DND-41 (cell line): ENCODE data around the gene DHX34.

Experiments
- ATAC-seq: fragments of 200-7000 bp; cut with Tn5 transposase; 3 replicates; pipeline ENCODE4 v1.9.1; 2021; ENCODE audit warnings: low read depth; ENCODE audit not compliant: insufficient read depth
- DNase-seq: peaks from one replicate; pipeline ENCODE4 v3.0.0-alpha.2; 2020
- H2AFZ ChIP-seq: 2 replicates; pipeline ENCODE4 v1.6.0; 2012; ENCODE audit warnings: low read depth, low read length
- H3K27ac ChIP-seq: 2 replicates; pipeline ENCODE4 v1.5.1; 2012; ENCODE audit warnings: low read length, inconsistent platforms
- H3K27me3 ChIP-seq: fragments of 200-600 bp; sonication (generic); 2 replicates; pipeline ENCODE4 v1.6.0; 2012; ENCODE audit warnings: low read length, mild to moderate bottlenecking, inconsistent platforms; ENCODE audit not compliant: insufficient read depth, poor library complexity
- H3K36me3 ChIP-seq: 2 replicates; pipeline ENCODE4 v1.5.1; 2012; ENCODE audit warnings: low read length, inconsistent platforms; ENCODE audit not compliant: insufficient read depth
- H3K4me1 ChIP-seq: 2 replicates; pipeline ENCODE4 v1.5.1; 2012; ENCODE audit warnings: mild to moderate bottlenecking, low read length; ENCODE audit not compliant: insufficient read depth
- H3K4me2 ChIP-seq: 2 replicates; pipeline ENCODE4 v1.6.0; 2012; ENCODE audit warnings: mild to moderate bottlenecking, moderate library complexity, low read length, inconsistent platforms; ENCODE audit not compliant: insufficient read depth
- H3K4me3 ChIP-seq, 2 experiments: fragments of 200-600 bp in 1 of 2; shearing (Covaris generic) in 1 of 2; 2 replicates each; pipeline ENCODE4 v1.5.1; 2012 to 2016; ENCODE audit warnings: inconsistent platforms in 2 of 2, low read length in 2 of 2, mild to moderate bottlenecking in 2 of 2, low read depth in 1 of 2, moderate library complexity in 1 of 2
- H3K79me2 ChIP-seq: 2 replicates; pipeline ENCODE4 v1.6.0; 2012; ENCODE audit warnings: low read length, inconsistent platforms; ENCODE audit not compliant: insufficient read depth
- H3K9ac ChIP-seq: 2 replicates; pipeline ENCODE4 v1.6.0; 2012; ENCODE audit warnings: low read depth, mild to moderate bottlenecking, inconsistent platforms, low read length, moderate library complexity
- H3K9me3 ChIP-seq: 2 replicates; pipeline ENCODE4 v1.5.1; 2012; ENCODE audit warnings: low read length, moderate library complexity, mild to moderate bottlenecking, inconsistent platforms; ENCODE audit not compliant: insufficient read depth, severe bottlenecking
- H4K20me1 ChIP-seq: 2 replicates; pipeline ENCODE4 v1.6.0; 2012; ENCODE audit warnings: low read length; ENCODE audit not compliant: insufficient read depth
- CTCF ChIP-seq: IDR thresholded peaks from 2 replicates; pipeline ENCODE4 v1.5.1; 2012; ENCODE audit warnings: borderline replicate concordance, low read length, moderate library complexity, mild to moderate bottlenecking; ENCODE audit not compliant: poor library complexity, severe bottlenecking; ENCODE audit errors: extremely low read depth
- EZH2 ChIP-seq: IDR thresholded peaks from 3 replicates; pipeline ENCODE4 v1.6.1; 2012; ENCODE audit warnings: borderline replicate concordance, low read depth, mild to moderate bottlenecking, moderate library complexity, low read length, inconsistent platforms; ENCODE audit not compliant: severe bottlenecking

DHX34 gene

DNA sequence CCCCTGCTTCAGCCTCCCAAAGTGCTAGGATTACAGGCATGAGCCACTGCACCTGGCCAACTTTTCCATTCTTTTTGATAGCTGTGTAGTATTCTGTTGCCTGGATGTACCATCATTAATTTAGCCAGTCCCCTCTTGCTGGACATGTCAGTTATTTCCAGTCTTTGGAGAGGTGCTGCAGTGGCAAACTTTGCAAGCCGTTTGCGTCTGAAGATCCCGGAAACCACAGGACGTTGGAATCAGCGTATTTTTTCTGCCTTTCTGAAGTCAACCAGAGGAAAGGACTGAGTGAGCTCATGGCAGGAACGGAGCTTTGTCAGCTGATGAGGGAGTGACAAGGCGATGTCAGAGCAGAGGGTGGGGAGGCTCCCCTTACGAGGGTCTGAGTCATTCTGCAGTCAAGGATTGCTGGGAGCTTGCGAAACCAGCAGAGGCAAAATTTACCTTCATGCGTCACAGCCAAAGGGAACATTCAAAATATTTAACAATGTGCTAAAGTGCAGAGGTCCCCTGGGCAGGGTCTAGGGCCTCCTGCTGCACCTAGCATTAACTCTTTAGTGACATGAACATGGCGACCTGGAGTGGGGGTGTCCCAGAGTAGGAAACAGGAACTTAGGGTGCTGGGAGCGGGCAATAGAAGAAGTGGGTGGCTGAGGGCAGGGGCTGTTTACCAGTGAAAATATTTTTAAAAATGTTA is 33.8 kb upstream of the DHX34 start:
- Histone ChIP-seq H2AFZ (no peak overlapping the region), H3K9ac (no peak overlapping the region)
- no peak for DNase-seq

GRCh38 chr19:47316513-47316912 is 32.6 kb upstream of the DHX34 start:
- Histone ChIP-seq H3K4me1 (no peaks in the 10 kb centered on the region), H2AFZ (no peak overlapping the region), H3K79me2 (no peaks in the 10 kb centered on the region), H3K4me2 (no peak overlapping the region), H4K20me1 (no peaks in the 10 kb centered on the region; the same call in 1 of the 2 replicates), H3K27ac (no peak overlapping the region), H3K36me3 (no peaks in the 10 kb centered on the region), H3K9me3 (no peaks in the 10 kb centered on the region), H3K9ac (no peak overlapping the region), H3K4me3 (no peak overlapping the region), H3K27me3 (no peaks in the 10 kb centered on the region)
- TF ChIP-seq EZH2 = no peak
- no peak for TF ChIP-seq CTCF
- no peak for ATAC-seq
- no peak for DNase-seq

More for the DNA sequence above, 33.8 kb upstream of the DHX34 start:
- no peaks in the 10 kb centered on the region for H3K79me2 ChIP-seq
- H3K4me1 ChIP-seq = no peaks in the 10 kb centered on the region
- no peaks in the 10 kb centered on the region for H3K36me3 ChIP-seq
- ATAC-seq = no peak
- no peaks in the 10 kb centered on the region; the same call in 1 of the 2 replicates for H4K20me1 ChIP-seq
- H3K9me3 ChIP-seq = no peaks in the 10 kb centered on the region
- no peak overlapping the region for H3K4me2 ChIP-seq
- H3K4me3 ChIP-seq = no peak overlapping the region
- H3K27ac ChIP-seq = no peak overlapping the region
- TF ChIP-seq EZH2 (no peak), CTCF (no peak)
- no peaks in the 10 kb centered on the region for H3K27me3 ChIP-seq

GRCh38 chr19:47319923-47320871 is 28.9 kb upstream of the DHX34 start:
- Histone ChIP-seq H3K36me3 (no peaks in the 10 kb centered on the region), H3K4me3 (no peak overlapping the region), H3K27me3 (no peaks in the 10 kb centered on the region), H3K9ac (no peak overlapping the region), H2AFZ (no peak overlapping the region), H4K20me1 (no peaks in the 10 kb centered on the region; the same call in 1 of the 2 replicates), H3K4me1 (no peaks in the 10 kb centered on the region), H3K9me3 (no peaks in the 10 kb centered on the region), H3K79me2 (no peaks in the 10 kb centered on the region), H3K27ac (no peak overlapping the region), H3K4me2 (no peak overlapping the region)
- ATAC-seq (no peak), DNase-seq (no peak)
- no peak for TF ChIP-seq CTCF
- no peak for TF ChIP-seq EZH2
